GM18870 (cell line): ENCODE measurements around the gene CDKN1C.

Experiments used
- ATAC-seq: cut with Tn5 transposase; IDR thresholded peaks from one replicate; pipeline ENCODE4 v1.9.1; 2021; ENCODE audit warnings: moderate library complexity; ENCODE audit not compliant: unreplicated experiment

The CDKN1C gene

DNA sequence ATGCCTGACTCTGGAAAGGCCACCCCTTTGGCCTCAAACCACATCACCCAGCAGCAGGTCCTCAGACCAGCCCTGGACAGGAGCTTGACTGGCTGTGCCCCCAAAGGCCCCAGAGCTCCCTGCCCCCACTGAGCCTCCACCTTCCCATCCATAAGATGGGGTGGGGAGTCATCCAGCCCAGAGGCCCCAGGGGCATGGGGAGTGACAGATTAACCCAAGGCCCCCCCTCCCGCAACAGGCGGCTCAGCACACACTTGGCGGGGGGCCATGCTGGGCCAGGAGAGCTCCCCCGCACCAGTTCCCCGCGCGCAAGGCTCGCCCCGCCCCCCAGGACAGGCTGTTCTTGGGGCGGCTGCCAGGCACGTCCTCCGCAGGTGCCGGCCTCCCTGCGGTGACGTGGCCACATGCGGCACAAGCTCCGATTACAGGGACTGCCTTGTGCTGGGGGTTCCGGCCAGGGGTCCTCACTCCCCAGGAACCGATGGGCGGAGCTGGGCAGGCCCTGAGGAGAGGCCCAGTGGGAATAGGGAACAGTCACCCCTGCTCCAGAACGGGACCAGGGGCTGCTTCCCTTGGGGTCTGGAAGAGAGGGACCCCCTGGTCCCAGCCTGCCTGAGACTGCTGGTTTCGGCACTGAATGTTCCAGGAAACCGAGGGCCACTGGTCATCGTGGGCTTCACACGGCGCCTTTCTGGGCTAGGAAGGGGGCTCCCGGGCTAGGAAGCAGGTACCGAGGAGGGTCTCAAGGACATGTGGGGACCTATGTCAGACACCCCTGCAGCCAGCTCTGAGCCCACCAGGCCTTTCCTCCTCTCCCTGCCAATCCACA is 5.1 kb upstream of the CDKN1C start:
- ATAC-seq, result no peak

DNA sequence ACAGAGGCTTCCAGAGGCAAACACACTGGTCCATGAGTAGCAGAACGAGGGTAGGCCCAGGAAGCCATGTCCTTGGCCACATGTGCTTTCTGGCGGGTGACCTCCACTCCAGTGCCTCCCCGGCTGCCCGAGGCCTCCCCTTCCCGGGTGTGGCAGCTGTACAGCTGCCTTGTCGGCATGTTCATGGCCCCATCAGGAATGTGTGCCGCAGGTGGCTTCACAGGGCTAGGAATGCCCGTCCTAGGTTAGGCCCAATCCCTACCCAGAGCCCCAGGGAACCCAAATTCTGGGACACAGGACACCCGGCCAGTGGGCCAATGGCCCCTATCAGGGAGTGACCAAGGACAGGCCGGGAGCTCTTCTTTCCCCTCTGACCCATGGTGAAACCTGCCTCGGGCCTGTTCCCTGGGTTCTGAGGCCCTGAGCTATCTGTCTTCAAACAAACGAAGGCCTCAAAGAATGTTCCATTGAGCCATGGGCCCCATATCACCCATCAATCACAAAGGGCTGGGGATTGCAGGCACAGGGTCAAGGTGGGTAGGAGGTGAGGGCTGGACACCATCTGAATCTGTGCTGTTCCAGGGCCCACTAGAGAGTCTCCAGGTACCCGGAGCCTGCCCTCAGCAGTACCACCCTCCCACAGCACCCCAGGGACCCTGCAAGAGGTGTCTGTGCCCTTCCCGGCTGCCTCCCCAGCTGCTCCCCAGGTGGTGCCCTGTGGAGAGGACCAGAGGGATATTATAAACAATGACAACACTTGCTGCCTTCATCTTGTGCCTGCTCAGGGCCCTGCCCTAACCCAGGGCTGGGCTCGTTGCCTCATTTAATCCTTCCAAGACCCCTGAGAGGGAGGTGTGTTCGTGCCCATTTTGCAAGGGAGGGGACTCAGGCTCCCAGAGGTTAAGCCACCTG is 4.0 kb upstream of the CDKN1C start:
- no peak for ATAC-seq

GRCh38 chr11:2888266-2888968 is 2.8 kb upstream of the CDKN1C start:
- ATAC-seq, result no peak

GRCh38 chr11:2887515-2888195 is 2.1 kb upstream of the CDKN1C start:
- no peak for ATAC-seq

GRCh38 chr11:2886936-2887335 is 1.4 kb upstream of the CDKN1C start:
- ATAC-seq, result no peak

DNA sequence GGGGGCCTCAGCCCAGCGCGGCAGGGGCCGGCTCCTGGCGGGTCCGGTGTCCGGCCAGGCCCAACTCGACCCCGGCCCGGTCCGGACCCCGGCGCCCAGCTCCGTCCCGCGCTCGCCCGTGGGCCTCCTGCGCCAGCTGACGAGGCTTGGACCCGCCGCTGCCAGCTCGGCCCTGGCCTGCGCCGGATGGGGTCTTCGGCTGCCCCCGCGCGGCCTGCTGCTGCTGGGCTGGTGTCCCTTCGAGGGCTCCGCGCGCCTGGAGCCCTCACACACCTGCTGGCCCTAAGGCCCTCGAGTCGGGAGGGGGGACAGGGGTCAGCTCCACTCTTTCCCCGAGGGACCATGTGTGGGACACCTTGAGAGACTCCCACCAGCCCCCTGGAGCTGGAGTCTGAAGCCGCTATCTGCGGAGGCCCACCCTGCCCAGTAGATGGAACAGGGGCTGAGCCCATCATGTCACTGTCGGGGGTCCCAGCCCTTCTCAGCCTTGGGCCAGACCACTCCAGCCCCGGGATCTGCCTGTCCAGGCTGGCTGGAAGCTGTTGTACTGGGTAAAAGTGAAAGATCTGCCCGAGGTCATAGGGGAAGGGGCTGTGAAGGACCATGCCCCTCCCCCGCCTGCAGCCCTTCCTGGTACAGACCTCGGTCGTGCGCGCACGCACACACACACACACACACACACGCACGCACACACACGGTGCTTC is 768 bp upstream of the CDKN1C start:
- no peak for ATAC-seq

DNA sequence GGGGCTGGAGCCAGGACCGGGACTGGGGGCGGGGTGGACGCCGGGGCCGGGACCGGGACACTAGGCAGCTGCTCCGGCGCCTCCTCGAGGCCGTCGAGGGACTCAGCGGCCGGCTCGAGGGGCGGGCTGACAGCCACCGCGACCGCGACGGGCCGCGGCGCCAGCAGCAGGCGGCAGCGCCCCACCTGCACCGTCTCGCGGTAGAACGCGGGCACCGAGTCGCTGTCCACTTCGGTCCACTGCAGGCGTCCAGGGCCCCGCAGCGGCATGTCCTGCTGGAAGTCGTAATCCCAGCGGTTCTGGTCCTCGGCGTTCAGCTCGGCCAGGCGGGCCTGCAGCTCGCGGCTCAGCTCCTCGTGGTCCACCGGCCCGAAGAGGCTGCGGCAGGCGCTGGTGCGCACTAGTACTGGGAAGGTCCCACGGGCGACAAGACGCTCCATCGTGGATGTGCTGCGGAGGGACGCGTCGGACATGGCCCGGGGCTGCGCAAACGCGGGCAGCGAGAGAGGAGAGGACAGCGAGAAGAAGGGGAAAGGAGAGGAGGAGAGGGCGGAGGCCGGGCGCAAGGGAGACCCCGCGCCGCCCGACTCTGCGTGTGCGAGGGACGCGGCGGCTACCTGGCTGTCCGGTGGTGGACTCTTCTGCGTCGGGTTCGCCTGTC is 428 bp downstream of the CDKN1C start:
- ATAC-seq, result no peak

DNA sequence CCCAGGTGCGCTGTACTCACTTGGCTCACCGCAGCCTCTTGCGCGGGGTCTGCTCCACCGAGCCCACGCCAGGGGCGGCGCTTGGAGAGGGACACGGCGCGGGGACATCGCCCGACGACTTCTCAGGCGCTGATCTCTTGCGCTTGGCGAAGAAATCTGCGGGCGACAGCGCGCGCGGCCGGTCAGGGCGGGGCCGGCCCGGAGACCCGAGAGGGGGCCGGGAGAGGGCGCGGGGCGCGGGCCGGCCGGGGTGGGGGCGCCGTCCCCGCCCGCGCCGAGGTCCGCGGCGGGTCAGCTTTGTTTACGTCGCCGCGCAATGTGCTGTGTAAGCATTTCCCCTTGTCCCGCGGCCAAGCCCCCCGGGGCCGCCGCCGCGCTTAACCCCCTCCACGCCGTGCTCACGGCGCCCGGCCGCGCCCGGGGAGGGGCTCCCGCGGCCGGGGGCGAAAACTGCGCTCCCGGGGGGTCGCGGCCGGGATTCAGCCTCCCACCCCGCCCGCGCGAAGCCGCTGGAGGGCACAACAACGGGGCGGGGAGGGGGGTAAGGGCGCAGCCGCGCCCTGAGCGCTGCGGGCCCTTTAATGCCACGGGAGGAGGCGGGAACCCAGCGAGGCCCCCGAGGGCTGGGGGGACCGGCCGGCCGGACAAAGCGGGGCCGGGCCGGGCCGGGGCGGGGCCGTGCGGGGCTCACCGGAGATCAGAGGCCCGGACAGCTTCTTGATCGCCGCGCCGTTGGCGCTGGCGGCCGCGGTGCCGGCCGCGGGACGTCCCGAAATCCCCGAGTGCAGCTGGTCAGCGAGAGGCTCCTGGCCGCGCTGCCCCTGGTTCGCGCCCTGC is 1.4 kb downstream of the CDKN1C start:
- ATAC-seq, result no peak

DNA sequence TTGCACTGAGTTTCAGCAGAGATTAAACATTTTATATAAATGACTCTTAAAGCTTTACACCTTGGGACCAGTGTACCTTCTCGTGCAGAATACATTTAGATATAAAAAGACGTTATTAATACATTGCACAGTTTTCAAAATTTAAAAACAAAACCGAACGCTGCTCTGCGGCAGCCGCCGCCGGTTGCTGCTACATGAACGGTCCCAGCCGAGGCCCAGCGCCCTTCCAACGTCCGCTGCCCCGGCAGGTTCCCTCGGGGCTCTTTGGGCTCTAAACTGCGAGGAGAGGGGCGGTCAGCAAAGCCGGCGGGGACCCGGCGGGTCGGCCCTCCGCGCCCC is 2.0 kb downstream of the CDKN1C start:
- no peak for ATAC-seq

DNA sequence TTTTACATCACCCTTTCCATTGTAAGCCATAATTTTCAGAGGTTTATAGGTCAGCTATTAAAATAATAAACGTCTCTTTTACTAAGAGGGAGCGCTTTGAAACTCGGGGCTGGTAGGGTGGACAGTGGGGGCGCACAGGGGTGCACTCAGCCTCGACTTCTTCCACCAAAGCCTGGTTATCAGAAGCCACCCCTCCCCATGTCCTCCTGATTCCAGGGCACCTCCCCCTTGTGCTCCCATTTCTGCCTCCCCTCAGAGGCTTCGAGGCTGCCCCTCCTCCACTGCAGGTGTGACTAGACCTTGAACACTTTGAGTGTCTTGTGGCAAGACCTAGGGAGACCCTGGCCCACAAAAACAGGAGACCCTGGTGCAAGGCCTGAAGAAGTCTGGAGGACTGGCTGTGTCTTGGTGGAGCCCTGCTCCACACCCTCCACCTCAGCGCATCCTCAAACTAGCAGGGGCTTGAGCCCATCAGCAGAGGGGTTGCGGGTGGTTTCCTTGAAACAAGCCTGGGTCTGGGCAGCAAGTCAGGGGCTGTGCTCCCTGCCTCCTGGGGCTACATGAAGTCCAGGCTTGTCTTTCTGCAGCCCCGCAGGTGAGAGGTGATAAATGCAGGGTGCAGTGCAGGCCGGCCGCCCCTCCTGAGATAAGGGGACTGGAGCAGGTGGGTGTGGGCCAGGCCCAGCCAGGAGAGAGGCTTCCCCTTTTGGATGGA is 3.0 kb downstream of the CDKN1C start:
- ATAC-seq, result no peak

- ATAC-seq, result no peak
Observed at GRCh38 chr11:2881981-2882375, 3.6 kb downstream of the CDKN1C start.

- no peak for ATAC-seq
Observed at GRCh38 chr11:2881076-2881980, 4.2 kb downstream of the CDKN1C start.

DNA sequence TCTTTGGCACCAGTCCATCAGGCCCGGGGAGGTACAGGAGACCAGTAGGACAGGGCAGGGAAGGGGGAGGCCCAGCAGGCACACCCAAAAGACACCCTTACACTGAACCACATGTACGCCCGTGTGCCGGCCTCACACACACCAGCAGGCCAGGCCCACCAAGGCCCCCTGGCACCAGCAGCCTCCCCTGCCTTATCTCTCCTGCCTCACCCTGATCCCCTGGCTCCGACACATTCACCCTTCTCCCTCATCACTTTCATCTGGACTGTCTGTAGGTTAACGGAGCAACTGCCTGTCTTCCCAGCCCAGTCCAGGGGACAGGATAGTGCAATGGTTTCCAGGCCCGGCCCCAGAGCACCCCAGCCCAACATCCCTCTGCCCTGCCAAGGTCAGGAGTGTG is 4.9 kb downstream of the CDKN1C start:
- no peak for ATAC-seq

- no peak for ATAC-seq
Observed at GRCh38 chr11:2878782-2879181, 6.8 kb downstream of the CDKN1C start.

- ATAC-seq, result no peak
Observed at GRCh38 chr11:2877474-2877873, 8.1 kb downstream of the CDKN1C start.

DNA sequence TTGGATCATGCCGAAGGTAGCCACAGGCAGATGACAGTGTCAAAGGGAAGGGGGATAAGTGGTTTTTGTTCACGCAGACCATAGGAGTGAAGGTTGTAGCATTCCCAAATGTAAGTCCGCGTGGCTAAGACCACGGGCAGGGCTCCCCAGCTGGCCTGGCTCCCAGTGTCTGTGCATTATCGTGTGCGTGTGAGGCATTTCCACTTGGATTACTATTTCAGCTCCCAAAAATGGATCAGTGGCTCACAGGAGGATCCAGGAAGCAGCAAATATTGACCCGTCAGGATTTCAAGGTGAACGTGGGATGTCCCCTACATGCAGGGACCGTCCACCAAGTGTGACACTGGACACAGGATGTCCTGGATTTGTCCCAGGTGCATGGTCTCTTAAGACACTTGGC is 10.6 kb downstream of the CDKN1C start:
- ATAC-seq, result no peak

GRCh38 chr11:2870969-2871680 is 14.4 kb downstream of the CDKN1C start:
- no peak for ATAC-seq
